Stimulated activated CD4-positive, alpha-beta T cell treated with anti-CD3 and anti-CD28 coated beads, Interleukin-15, amount 100 ng/mL, for 1 hour (primary cell): ENCODE data around the gene CSAG3.

Source experiments
- DNase-seq, 2 donors: peaks; one replicate each; pipeline ENCODE4 v3.0.0-alpha.2; 2020; ENCODE audit warnings: low read depth in 1 of 2, low spot score in 1 of 2

The CSAG3 gene

GRCh38 chrX:152806035-152806434, 47.0 kb downstream of the CSAG3 start:
- DNase-seq, result no peak
